ENCODE results near the gene PDZRN3. TPM values are rescaled to one million over a fixed set of nuclear protein-coding genes. Genes with fewer than 3 reads are reported as not detected.

Gene PDZRN3
- total RNA-seq: not detected

DNA sequence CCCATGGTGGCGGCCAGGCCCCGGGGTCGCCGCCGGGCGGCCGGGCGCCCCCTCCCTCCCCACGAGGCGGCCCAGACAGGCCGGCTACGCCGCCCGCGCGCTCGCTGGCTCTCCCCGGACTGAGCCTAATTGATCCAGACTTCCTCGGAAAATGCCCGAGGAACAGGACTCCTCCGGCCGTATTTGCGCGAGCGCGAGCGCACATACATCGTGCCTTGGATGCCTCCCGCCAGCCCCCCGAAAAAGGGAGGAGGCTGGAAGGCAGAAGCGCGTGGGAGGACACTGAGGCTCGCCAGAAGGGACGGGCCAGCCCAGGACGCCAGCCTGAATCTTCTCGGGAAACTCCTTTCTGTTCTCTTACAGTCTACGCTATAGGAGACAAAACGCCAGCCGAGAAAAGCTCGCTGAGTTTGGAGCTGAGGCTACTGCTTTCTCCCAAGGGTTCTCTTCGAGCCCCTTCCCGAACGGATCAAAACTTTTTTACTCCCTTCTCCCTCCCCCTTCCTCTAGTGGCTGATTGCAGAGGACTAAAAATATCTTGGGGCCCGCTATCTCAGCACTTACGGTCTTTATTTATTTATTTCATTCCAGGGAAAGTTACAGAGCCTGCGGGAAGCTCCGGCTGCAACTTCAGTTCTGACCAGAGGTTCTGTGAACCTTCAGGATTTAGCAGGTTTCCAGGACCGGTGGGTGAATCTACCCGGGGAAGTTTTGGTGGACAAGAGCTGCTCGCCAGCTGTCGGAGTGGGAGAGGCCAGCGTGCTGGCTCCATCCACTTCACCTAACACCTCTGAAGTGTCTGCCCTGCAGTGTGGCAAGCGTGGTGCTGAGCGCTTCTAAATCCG lies at the start of gene PDZRN3:
TSS of gene PDZRN3 (minus strand) at position 121 of the 845 bp plus-strand sequence.
- Mint-ChIP-seq H3K27me3 (peaks cover 12% of the 10 kb centered on the region), H3K4me3 (no peak within 1 kb of the TSS), H3K36me3 (ENCODE audit: low read depth) (no peaks in the 10 kb centered on the region), H3K27ac (no peak within 1 kb of the TSS), H3K9me3 (ENCODE audit: low read depth) (no peaks in the 10 kb centered on the region), H3K4me1 (no peaks in the 10 kb centered on the region)
- DNase-seq: no peak
- CTCF ChIA-PET: interaction anchor here (0.6 kb wide), 1 partner anchor 122 kb away, joined by 3 read pairs; no protein-coding TSS in a partner anchor
- intact Hi-C loops (cut with DNase I, micrococcal nuclease): no loop called here
- ATAC-seq: no peak
- POLR2A ChIA-PET: no interaction called here

DNA sequence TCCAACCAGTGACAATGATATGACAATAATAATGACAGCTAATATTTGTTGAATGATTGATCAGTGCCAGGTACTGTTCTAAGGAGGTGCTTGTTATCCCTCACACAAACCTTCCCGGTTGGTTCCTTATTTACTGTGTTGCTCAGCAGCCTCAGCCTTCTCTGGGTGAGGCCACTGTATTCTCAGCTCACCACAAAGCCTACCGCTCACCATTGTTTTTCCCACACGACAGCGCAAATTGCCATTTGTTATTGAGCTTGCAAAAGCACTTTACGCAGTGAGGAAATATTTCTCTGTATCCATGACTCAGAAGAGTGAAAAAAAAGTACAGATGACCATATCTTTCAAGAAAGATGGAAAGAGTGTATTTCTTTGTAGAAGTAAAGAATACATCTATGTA lies 49.5 kb upstream of the PDZRN3 start:
- ATAC-seq: no peak
- Mint-ChIP-seq H3K4me1 (no peaks in the 10 kb centered on the region), H3K36me3 (ENCODE audit: low read depth) (no peaks in the 10 kb centered on the region), H3K4me3 (no peak overlapping the region), H3K27me3 (peaks cover 5% of the 10 kb centered on the region), H3K9me3 (ENCODE audit: low read depth) (peaks cover 7% of the 10 kb centered on the region), H3K27ac (no peak overlapping the region)
- no peak for DNase-seq
- intact Hi-C loops (cut with DNase I, micrococcal nuclease): no loop called here
- ChIA-PET CTCF (no interaction called here), POLR2A (no interaction called here)

DNA sequence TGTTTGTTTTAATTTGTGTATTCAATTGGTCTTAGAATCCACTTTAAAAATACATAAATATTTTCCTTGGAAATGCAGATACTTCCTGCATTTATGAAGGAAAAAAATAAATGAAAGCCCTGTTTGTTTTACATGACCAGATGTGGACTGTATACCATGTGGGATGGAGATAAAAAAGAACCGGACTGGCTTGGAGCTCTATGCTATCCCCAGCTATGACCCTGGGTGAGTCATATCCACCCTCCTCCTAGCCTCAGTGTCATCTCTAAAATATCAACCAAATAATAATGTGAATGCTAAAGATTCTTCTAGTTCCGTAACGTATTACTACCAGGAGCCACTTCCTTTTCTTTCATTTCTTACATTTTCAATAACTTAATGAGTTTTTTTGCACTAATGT lies 44.5 kb upstream of the PDZRN3 start:
- Mint-ChIP-seq H3K4me3 (no peak overlapping the region), H3K36me3 (ENCODE audit: low read depth) (no peaks in the 10 kb centered on the region), H3K9me3 (ENCODE audit: low read depth) (peaks cover 7% of the 10 kb centered on the region), H3K27me3 (peaks cover 6% of the 10 kb centered on the region), H3K4me1 (no peaks in the 10 kb centered on the region), H3K27ac (no peak overlapping the region)
- no peak for DNase-seq
- intact Hi-C loops (cut with DNase I, micrococcal nuclease): no loop called here
- no peak for ATAC-seq
- ChIA-PET POLR2A (no interaction called here), CTCF (no interaction called here)

DNA sequence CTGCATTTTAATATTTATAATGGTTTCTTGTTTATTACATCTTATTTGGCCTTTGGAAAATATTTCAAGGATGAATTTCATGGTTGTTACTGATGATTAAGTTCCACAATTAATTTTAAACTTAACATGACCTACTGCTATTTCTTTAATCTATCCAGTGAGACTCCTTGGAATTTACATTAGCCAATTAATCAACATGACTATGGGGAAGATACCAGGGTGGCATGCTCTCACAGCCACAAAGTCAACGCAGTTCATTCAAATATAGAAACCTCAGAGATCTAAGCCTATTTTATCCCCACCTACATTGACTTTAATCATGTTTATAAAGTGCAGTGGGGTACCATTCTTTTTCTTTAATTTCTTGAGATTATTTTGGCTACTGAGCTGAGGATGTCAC lies 43.6 kb upstream of the PDZRN3 start:
- DNase-seq (no peak), ATAC-seq (no peak)
- H3K4me3 Mint-ChIP-seq: no peak overlapping the region
- intact Hi-C loops (cut with DNase I, micrococcal nuclease): no loop called here
- no peaks in the 10 kb centered on the region for H3K36me3 Mint-ChIP-seq (ENCODE audit: low read depth)
- no peak overlapping the region for H3K27ac Mint-ChIP-seq
- POLR2A ChIA-PET: no interaction called here
- H3K27me3 Mint-ChIP-seq: peaks cover 4% of the 10 kb centered on the region
- H3K9me3 Mint-ChIP-seq (ENCODE audit: low read depth): peaks cover 5% of the 10 kb centered on the region
- H3K4me1 Mint-ChIP-seq: no peaks in the 10 kb centered on the region
- CTCF ChIA-PET: no interaction called here

DNA sequence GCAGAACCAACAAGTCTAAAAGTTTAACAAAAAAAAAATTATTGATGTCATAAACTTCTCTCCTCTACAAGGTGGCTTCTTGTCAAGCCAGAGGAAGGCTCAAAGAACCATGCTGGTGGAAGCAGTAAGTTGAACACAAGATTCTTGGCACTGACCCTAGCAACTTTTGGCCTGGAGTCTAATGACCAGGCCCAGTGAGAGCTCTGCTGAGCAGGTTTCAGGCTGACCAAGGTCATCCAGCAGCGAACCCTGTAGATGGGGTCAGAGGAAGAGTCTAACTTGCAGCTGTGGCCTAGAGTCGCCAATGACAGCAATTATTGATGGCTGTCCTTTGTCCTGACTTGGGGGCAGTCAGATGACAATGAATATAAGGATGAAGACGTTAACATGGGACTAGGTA lies 43.1 kb upstream of the PDZRN3 start:
- Mint-ChIP-seq H3K27ac (no peak overlapping the region), H3K4me1 (no peaks in the 10 kb centered on the region), H3K27me3 (peaks cover 2% of the 10 kb centered on the region), H3K36me3 (ENCODE audit: low read depth) (no peaks in the 10 kb centered on the region), H3K4me3 (no peak overlapping the region), H3K9me3 (ENCODE audit: low read depth) (peaks cover 2% of the 10 kb centered on the region)
- ATAC-seq (no peak), DNase-seq (no peak)
- CTCF ChIA-PET: no interaction called here
- intact Hi-C loops (cut with DNase I, micrococcal nuclease): no loop called here
- POLR2A ChIA-PET: no interaction called here

DNA sequence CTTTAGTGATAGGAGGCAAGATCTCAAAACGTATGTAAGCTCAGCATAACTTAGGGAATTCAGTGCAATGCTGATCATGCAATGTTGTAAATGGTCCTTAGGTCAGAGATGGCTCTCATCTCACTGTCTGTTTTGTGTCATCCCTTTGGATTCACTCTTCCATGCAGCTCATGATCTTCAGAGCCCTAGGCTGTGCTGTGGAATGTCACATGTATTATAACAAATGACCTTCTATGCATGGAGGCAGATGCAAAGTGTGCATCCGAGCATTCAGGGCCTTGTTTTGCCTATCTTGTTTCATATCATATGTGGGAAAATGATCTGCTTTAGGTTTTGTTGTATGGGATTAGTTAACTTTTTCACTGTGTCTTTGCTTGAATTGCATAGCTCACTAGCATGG lies 40.5 kb upstream of the PDZRN3 start:
- no peak overlapping the region for H3K27ac Mint-ChIP-seq
- peaks cover 2% of the 10 kb centered on the region for H3K27me3 Mint-ChIP-seq
- DNase-seq: no peak
- CTCF ChIA-PET: interaction anchor here (0.7 kb wide), 1 partner anchor 72 kb away, joined by 4 read pairs; no protein-coding TSS in a partner anchor
- H3K36me3 Mint-ChIP-seq (ENCODE audit: low read depth): no peaks in the 10 kb centered on the region
- POLR2A ChIA-PET: no interaction called here
- H3K9me3 Mint-ChIP-seq (ENCODE audit: low read depth): peaks cover 2% of the 10 kb centered on the region
- ATAC-seq: no peak
- no peak overlapping the region for H3K4me3 Mint-ChIP-seq
- H3K4me1 Mint-ChIP-seq: no peaks in the 10 kb centered on the region
- intact Hi-C loops (cut with DNase I, micrococcal nuclease): no loop called here

DNA sequence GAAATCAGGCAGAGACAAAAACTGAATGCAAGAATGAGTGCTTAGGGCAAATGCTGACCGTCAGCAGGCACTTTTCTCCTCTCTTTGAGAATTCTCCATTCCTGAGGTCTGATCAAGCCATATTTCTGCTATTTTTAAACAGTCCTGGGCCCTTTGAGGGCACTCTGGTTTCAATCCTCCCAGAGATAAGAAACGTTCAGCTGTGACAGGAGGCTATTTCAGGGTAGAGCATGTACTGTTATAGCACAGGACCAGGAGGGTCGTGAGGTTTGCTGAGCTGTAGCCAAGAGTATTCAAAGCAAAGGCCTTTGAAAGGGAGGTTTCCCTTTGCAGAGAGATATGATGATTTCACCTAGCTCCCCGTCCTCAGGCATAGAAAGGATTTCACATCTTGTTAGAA lies 39.6 kb upstream of the PDZRN3 start:
- POLR2A ChIA-PET: no interaction called here
- Mint-ChIP-seq H3K27ac (no peak overlapping the region), H3K4me1 (no peaks in the 10 kb centered on the region), H3K36me3 (ENCODE audit: low read depth) (no peaks in the 10 kb centered on the region), H3K4me3 (no peak overlapping the region), H3K27me3 (peaks cover 2% of the 10 kb centered on the region), H3K9me3 (ENCODE audit: low read depth) (peaks cover 2% of the 10 kb centered on the region)
- intact Hi-C loops (cut with DNase I, micrococcal nuclease): no loop called here
- CTCF ChIA-PET: no interaction called here
- DNase-seq: no peak
- no peak for ATAC-seq

DNA sequence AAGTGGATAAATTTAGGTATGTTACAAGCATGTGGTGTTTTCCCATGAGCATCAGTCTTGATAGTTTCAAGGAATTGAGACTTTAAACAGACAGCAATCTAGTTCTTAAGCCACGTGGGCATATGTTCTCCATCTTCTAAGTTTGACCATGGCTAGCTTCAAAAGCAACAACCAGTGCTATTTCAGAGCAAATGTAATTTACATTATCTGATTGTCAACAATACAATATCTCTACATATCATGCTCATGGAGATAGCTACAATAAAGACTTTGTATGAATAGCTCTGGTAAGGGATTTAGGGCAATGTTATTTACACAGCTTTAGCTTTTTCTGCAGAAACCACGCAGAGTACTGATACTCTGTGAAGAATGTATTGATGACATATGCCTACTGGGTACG lies 38.8 kb upstream of the PDZRN3 start:
- H3K9me3 Mint-ChIP-seq (ENCODE audit: low read depth): no peaks in the 10 kb centered on the region
- intact Hi-C loops (cut with DNase I, micrococcal nuclease): no loop called here
- no peak overlapping the region for H3K27ac Mint-ChIP-seq
- no peak overlapping the region for H3K4me3 Mint-ChIP-seq
- no peak for DNase-seq
- peaks cover 2% of the 10 kb centered on the region for H3K27me3 Mint-ChIP-seq
- CTCF ChIA-PET: no interaction called here
- POLR2A ChIA-PET: no interaction called here
- ATAC-seq: no peak
- no peaks in the 10 kb centered on the region for H3K4me1 Mint-ChIP-seq
- no peaks in the 10 kb centered on the region for H3K36me3 Mint-ChIP-seq (ENCODE audit: low read depth)

DNA sequence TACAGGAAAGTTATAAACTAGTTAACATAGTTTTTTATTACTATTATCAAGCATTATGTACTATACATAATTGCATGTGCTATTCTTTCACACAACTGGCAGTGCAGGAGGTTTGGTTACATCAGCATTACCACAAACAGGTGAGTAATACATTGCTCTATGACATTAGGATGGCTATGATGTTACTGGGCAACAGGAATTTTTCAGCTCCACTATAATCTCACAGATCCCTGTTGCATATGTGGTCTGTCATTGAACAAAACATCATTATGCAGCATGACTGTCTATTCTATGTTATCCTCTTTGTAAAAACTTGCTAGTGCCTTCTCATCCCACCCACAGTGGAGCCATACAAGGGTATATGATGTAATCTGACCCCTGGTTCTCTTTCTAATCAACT lies 36.5 kb upstream of the PDZRN3 start:
- Mint-ChIP-seq H3K27me3 (peaks cover 2% of the 10 kb centered on the region), H3K27ac (no peak overlapping the region), H3K4me1 (no peaks in the 10 kb centered on the region), H3K9me3 (ENCODE audit: low read depth) (no peaks in the 10 kb centered on the region), H3K4me3 (no peak overlapping the region), H3K36me3 (ENCODE audit: low read depth) (no peaks in the 10 kb centered on the region)
- ATAC-seq (no peak), DNase-seq (no peak)
- CTCF ChIA-PET: no interaction called here
- POLR2A ChIA-PET: no interaction called here
- intact Hi-C loops (cut with DNase I, micrococcal nuclease): no loop called here

DNA sequence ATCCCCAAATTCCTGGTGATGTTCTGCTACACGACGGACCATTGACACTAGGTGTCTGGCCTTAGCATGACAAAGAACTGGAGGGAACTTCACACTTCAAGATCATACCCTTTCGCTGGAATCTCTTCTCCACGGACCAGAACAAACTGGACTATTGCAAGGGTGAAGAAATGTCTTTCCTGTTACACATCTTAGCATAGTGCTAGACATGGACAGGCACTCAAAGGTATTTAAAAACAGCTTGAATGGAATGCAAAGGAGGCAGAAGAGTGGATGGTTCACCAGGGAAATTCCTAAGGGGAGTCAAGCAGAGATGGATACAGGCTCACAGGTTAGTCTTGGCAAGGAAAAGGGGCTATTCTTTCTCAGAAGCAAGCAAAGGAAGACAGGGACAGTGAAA lies 33.5 kb upstream of the PDZRN3 start:
- Mint-ChIP-seq H3K9me3 (ENCODE audit: low read depth) (no peaks in the 10 kb centered on the region), H3K4me3 (no peak overlapping the region), H3K27me3 (no peaks in the 10 kb centered on the region), H3K36me3 (ENCODE audit: low read depth) (no peaks in the 10 kb centered on the region), H3K4me1 (no peaks in the 10 kb centered on the region), H3K27ac (no peak overlapping the region)
- intact Hi-C loops (cut with DNase I, micrococcal nuclease): no loop called here
- ATAC-seq (no peak), DNase-seq (no peak)
- CTCF ChIA-PET: no interaction called here
- POLR2A ChIA-PET: no interaction called here

DNA sequence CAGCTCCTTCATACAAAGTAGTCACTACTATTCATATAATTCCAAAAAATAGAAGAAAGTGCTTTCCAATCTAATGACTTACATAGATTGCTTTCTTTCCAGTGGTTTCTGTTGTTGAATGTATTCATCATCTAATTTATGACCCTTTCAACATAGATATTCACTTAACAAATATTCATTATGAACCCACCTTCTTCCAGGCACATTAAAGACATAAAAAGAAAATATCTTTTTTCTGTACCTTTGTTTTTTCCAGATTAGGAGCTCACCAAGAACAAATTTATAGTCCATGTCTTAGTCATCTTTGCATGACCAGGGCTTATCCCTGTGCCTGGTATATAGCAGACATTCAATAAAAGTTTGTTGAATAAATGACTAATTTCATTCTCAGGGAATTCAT lies 32.4 kb upstream of the PDZRN3 start:
- no peaks in the 10 kb centered on the region for H3K36me3 Mint-ChIP-seq (ENCODE audit: low read depth)
- H3K27me3 Mint-ChIP-seq: no peaks in the 10 kb centered on the region
- no peaks in the 10 kb centered on the region for H3K9me3 Mint-ChIP-seq (ENCODE audit: low read depth)
- DNase-seq (no peak), ATAC-seq (no peak)
- no peaks in the 10 kb centered on the region for H3K4me1 Mint-ChIP-seq
- POLR2A ChIA-PET: no interaction called here
- no peak overlapping the region for H3K4me3 Mint-ChIP-seq
- intact Hi-C loops (cut with DNase I, micrococcal nuclease): no loop called here
- CTCF ChIA-PET: no interaction called here
- H3K27ac Mint-ChIP-seq: no peak overlapping the region

DNA sequence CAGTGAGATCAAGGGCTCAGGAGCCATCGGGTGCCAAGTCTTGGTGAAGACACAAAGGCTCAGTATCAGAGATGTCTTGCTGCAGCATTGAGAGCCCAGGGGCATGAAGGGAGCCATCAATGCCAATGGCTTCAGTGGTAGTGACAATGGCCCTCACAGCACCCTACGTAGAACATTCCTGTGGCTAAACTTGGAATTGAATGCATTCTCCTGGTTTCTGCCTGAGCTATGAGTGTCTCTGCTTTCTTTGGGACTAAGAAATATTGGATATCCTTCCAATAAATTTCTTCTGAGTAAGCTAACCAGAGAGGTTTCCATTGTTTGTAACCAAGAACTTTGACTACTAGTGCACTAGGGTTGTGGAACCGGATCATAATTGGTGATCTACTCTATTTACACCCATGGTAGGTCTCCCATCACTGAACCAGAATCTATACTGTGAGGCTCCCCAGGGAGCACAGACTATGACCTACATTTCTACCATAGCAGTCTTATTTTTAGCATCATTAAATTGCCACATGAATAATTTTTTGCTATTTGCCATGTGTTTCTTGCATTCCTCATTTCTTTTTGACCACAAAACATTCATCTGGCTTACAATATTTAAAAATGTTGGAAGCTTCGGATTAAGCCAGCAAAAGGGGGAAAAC lies 31.6 kb upstream of the PDZRN3 start:
- CTCF ChIA-PET: no interaction called here
- Mint-ChIP-seq H3K4me1 (no peaks in the 10 kb centered on the region), H3K27ac (no peak overlapping the region), H3K27me3 (no peaks in the 10 kb centered on the region), H3K9me3 (ENCODE audit: low read depth) (no peaks in the 10 kb centered on the region), H3K4me3 (no peak overlapping the region), H3K36me3 (ENCODE audit: low read depth) (no peaks in the 10 kb centered on the region)
- POLR2A ChIA-PET: no interaction called here
- DNase-seq (no peak), ATAC-seq (no peak)
- intact Hi-C loops (cut with DNase I, micrococcal nuclease): no loop called here

Data from activated CD4-positive, alpha-beta T cell treated with anti-CD3 and anti-CD28 coated beads for 36 hours (primary cell).